Measurements from ENCODE around the gene TEX2. TPM values are rescaled to one million over a fixed set of nuclear protein-coding genes. Genes with fewer than 3 reads are reported as not detected.
"Not testable (repeated sequence)": the region's sequence is repeated elsewhere in the genome, so short reads cannot be mapped to it uniquely, and the experiment has no call there.

Gene TEX2
- total RNA-seq, 2 experiments from 2014 or later = 18.5 to 19.8 TPM

DNA sequence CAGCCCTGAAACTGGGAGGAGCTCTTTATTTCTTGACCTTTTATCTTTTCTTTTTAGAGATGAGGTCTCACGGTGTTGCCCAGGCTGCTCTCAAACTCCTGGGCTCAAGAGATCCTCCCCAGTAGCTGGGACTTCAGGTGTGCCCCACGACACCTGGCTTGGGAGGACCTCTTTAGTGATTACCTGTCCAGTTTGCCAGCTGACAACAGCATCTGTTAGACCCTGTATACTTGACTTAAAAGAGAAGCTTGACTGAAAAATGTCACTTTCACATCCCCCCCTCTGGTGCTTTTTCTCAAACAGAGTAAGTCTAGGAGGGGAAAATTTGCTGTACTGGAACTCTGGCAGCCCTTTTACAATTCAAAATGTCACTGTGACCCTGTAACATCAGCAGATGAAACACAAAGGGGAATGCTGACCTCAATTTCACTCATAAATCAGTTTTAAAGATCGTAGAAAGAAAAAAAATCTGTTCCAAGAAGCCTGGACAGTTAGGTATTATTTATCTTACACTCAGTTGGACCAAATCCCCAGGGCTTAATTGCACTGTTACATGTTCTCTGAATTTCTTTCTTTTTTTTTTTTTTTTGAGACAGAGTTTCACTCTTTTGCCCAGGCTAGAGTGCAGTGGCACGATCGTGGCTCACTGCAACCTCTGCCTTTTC is 131.3 kb downstream of the TEX2 start:
- Mint-ChIP-seq H3K4me3 (no peak overlapping the region), H3K27me3 (no peaks in the 10 kb centered on the region), H3K27ac (peak overlapping the region; percentile 91), H3K4me1 (peaks cover 31% of the 10 kb centered on the region), H3K36me3 (no peaks in the 10 kb centered on the region), H3K9me3 (no peaks in the 10 kb centered on the region)
- no peak for DNase-seq

DNA sequence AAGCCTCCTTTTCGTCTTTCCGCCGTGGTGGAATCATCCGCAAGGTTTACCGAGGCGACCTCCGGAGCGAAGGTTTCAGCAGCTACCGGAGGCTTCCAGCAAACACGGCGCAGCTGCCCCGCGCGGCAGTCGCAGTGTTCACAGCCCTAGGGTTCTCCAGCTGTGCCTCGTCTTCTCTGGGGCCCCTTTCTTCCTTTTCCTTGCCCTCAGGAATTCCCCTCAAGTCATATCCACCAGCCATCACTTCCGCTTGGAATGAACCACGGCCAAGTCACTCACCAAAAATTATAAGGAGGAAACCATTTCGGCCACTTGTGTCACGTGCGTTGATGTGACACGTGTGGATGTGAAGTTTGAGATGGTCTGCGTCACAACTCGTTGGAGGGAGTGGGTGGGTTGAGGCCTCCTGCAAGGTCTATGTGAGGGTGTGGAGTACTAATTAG is 132.5 kb downstream of the TEX2 start:
- no peak for DNase-seq
- H3K9me3 Mint-ChIP-seq = no peaks in the 10 kb centered on the region
- H3K27me3 Mint-ChIP-seq = no peaks in the 10 kb centered on the region
- peak overlapping the region; percentile 91 for H3K27ac Mint-ChIP-seq
- no peaks in the 10 kb centered on the region for H3K36me3 Mint-ChIP-seq
- peaks cover 40% of the 10 kb centered on the region for H3K4me1 Mint-ChIP-seq
- H3K4me3 Mint-ChIP-seq = peak overlapping the region; percentile 80

DNA sequence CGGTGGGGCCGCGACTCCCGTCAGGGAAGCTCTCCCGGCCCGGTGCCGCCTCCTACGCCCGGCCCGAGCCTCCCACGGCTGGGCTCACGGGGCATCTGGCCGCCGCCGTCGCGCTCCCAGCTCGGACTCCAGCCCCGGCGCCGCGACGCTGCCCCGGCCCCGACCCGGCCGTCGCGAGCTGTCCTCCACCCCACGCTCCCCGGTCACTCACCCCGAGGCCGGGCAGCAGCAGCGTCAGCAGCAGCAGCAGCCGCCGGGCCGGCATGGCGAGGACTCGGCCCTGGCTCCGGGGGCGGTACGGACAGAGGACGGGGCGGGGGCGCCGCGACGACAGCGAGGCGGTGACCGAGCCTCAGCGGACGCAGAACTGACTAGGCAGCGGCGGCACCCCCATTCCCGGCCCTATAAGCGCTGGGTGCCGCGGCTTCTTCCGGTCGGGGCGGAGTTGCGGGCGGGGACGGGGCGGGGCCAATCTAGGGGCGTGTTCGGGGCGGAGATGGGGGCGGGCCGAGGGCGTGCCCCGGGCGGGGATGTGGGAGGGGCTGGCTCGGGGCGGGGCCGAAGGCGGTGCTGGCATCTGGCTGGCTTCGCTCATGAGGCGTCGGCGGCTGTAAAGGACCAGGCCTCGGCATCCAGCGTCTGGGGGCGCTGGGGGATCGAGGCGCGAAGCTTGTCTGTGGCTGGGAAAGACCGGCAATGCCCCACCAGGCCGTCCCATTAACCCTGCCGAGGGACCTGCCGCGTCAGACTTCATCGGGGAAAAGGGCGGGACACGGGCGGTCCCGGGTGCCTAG is 133.1 kb downstream of the TEX2 start, which contains the start of gene ERN1:
TSS of gene ERN1 (minus strand) at position 380 of the 794 bp plus-strand sequence. CDS start at position 265, 115 bp downstream.
- Mint-ChIP-seq H3K36me3 (no peaks in the 10 kb centered on the region), H3K27me3 (no peaks in the 10 kb centered on the region), H3K4me1 (peaks cover 40% of the 10 kb centered on the region), H3K27ac (peak within 1 kb of the TSS; percentile 91), H3K9me3 (no peaks in the 10 kb centered on the region), H3K4me3 (peak within 1 kb of the TSS; percentile 80)
- DNase-seq = peak; percentile 87

DNA sequence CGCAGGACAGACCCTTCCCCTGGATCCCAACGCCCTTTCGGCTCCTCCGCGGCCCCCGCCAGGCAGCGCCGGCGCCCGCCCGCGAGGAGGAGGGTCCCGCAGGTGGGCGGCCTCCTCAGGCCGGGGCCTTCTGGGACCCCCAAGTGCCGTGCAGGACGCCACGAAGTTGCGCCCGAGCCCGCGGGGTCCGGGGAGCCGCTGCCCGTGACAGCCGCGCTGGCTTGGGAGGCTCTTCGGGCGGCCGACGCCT is 133.6 kb downstream of the TEX2 start:
- H3K9me3 Mint-ChIP-seq = no peaks in the 10 kb centered on the region
- peaks cover 40% of the 10 kb centered on the region for H3K4me1 Mint-ChIP-seq
- no peaks in the 10 kb centered on the region for H3K27me3 Mint-ChIP-seq
- H3K27ac Mint-ChIP-seq = no peak overlapping the region
- H3K36me3 Mint-ChIP-seq = peaks cover 4% of the 10 kb centered on the region
- DNase-seq = no peak
- H3K4me3 Mint-ChIP-seq = peak overlapping the region; percentile 78

DNA sequence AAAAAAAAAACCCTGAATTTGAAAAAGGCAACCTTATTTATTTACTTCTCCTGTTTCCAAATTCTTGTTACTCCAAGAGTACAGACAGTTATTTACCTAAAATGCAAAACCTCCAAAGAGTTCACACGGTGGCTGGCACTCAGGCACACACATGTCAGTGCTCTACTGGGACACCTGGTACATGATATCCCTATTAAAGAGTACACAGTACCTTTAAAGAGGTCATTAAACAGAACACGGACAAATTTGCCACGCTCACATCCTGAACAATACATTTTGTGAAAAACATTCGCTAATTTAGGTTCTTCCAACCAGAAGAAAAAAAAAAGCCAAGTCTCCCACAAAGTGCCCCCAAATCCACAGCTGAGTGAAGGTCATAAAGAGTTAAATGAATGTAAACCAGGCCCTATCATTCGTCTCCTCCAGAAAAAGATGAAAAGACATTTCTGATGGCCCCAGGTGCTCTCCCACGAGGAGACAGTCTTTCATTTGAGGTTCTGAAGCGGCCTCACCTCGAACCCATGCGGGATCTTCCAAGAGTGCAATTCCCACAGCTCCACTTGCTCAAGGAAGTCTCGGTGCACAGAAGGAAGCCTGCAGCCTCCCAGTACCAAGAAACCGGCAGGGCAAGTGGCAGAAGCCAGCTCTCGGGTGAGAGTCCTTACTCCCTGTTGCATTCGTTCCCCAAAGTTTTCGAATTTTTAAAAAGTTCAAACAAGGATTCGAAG is 134.1 kb downstream of the TEX2 start:
- Mint-ChIP-seq H3K4me1 (peaks cover 40% of the 10 kb centered on the region), H3K9me3 (no peaks in the 10 kb centered on the region), H3K4me3 (peak overlapping the region; percentile 78), H3K27ac (no peak overlapping the region), H3K27me3 (no peaks in the 10 kb centered on the region), H3K36me3 (peaks cover 7% of the 10 kb centered on the region)
- no peak for DNase-seq

DNA sequence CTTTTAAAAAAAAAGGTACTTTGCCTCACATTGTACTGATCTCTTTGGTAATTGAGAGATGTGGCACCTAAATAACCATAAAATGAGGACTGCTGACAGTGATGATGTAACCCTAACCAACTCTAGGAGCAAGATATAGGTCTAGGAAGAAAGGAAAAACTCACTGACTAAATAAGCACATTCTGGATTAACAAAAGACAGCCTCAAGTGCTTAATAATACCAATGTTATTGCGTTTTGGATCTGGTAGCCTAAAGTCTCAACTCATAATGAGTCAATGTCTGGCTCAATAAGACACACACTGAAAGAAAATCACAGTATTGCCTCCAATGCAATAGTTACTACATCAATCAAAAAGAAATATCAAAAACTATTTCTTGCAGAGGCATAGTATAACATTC is 136.1 kb downstream of the TEX2 start:
- H3K36me3 Mint-ChIP-seq = peaks cover 8% of the 10 kb centered on the region
- H3K27me3 Mint-ChIP-seq = no peaks in the 10 kb centered on the region
- H3K4me1 Mint-ChIP-seq = peaks cover 41% of the 10 kb centered on the region
- H3K27ac Mint-ChIP-seq = no peak overlapping the region
- no peaks in the 10 kb centered on the region for H3K9me3 Mint-ChIP-seq
- DNase-seq = no peak
- H3K4me3 Mint-ChIP-seq = no peak overlapping the region

DNA sequence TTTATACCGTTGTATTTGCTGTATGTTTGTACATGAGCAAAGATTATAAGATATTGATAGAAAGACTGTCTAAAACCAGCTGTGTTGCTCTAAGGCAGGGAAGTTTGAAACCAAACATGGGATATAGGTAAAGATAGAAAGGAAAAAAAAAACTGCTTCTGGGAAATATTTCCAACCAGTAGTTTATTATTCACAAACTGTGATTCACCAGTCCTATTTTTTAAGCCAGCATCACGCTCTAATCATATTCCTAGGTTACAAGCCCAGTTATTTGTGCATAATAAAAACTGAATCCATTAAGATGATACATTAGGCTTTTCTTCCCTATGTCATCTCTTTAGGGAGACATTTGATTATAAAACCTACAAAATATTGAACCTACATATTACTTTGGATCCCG is 137.1 kb downstream of the TEX2 start:
- no peak overlapping the region for H3K27ac Mint-ChIP-seq
- peaks cover 10% of the 10 kb centered on the region for H3K36me3 Mint-ChIP-seq
- H3K4me1 Mint-ChIP-seq = peaks cover 36% of the 10 kb centered on the region
- no peak for DNase-seq
- no peaks in the 10 kb centered on the region for H3K27me3 Mint-ChIP-seq
- no peaks in the 10 kb centered on the region for H3K9me3 Mint-ChIP-seq
- H3K4me3 Mint-ChIP-seq = no peak overlapping the region

DNA sequence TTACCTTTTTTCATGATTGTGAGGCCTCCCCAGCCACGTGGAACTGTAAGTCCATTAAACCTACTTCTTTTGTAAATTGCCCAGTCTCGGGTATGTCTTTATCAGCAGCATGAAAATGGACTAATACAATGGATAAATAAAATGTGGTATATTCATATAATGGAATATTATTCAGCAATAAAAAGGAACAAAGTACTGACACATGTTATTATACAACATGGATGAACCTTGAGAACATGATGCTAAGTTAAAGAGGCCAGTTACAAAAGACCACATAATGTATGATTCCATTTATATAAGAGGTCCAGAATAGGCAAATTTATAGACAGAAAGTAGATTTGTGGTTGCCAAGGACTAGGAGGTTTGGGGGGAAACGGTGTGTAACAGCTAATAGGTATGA is 138.5 kb downstream of the TEX2 start:
- H3K27ac Mint-ChIP-seq = no peak overlapping the region
- DNase-seq = no peak
- no peaks in the 10 kb centered on the region for H3K27me3 Mint-ChIP-seq
- no peak overlapping the region for H3K4me3 Mint-ChIP-seq
- H3K36me3 Mint-ChIP-seq = peaks cover 12% of the 10 kb centered on the region
- no peaks in the 10 kb centered on the region for H3K9me3 Mint-ChIP-seq
- peaks cover 41% of the 10 kb centered on the region for H3K4me1 Mint-ChIP-seq

DNA sequence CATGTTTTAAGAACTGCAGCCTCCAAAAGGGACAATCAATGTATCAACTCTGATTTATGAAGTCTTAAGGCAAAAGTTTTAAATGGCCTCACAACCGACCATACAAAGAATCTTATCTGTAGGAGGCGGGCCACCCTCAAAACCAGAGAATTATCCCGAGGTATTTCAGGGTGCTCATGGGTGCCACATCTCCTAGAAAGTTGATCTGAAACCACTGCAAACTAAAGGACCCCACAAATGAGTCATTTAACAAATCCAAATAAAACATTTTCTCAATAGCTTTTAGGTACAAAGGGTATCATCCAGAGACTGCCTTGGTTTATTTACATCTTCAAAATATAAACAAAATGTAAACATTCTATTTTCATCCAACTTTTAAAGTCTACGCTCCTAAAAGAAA is 139.9 kb downstream of the TEX2 start:
- no peak overlapping the region for H3K4me3 Mint-ChIP-seq
- no peak overlapping the region for H3K27ac Mint-ChIP-seq
- DNase-seq = no peak
- no peaks in the 10 kb centered on the region for H3K9me3 Mint-ChIP-seq
- no peaks in the 10 kb centered on the region for H3K27me3 Mint-ChIP-seq
- H3K36me3 Mint-ChIP-seq = peaks cover 12% of the 10 kb centered on the region
- peaks cover 32% of the 10 kb centered on the region for H3K4me1 Mint-ChIP-seq

DNA sequence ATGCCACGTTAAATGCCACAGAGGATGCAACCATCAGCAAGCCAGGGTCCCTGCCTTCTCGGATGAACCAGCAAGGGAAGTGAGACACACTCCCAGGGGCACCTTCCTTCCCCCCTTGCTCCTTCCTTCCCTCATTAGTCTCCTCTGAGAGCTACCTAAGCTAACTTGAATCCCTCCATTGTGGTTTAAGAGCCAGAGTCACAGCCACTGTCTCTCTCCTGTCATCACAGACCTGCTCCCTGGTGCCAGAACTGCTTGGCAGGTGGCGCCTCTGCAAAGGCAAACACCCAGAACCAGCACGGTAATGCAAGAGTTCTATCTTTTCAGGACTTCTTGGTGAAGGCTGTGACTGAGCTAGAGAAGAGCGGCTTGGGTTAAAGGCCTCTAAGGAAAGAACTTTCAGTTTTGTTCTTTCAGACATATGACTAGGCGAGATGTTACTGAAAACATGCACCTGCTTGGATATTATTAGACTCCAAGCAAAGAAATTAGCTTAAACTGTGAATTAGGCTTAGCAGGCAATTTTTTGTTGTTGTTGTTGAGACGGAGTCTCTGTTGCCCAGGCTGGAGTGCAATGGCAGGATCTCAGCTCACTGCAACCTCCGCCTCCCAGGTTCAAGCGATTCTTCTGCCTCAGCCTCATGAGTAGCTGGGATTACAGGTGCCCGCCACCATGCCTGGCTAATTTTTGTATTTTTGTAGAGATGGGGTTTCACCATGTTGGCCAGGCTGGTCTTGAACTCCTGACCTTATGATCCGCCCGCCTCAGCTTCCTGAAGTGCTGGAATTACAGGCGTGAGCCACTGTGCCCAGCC is 141.9 kb downstream of the TEX2 start:
- H3K27ac Mint-ChIP-seq = peak overlapping the region; percentile 9
- peaks cover 12% of the 10 kb centered on the region for H3K36me3 Mint-ChIP-seq
- not testable (repeated sequence) for DNase-seq, H3K9me3 Mint-ChIP-seq, H3K4me3 Mint-ChIP-seq, H3K27me3 Mint-ChIP-seq
- H3K4me1 Mint-ChIP-seq = peaks cover 32% of the 10 kb centered on the region

DNA sequence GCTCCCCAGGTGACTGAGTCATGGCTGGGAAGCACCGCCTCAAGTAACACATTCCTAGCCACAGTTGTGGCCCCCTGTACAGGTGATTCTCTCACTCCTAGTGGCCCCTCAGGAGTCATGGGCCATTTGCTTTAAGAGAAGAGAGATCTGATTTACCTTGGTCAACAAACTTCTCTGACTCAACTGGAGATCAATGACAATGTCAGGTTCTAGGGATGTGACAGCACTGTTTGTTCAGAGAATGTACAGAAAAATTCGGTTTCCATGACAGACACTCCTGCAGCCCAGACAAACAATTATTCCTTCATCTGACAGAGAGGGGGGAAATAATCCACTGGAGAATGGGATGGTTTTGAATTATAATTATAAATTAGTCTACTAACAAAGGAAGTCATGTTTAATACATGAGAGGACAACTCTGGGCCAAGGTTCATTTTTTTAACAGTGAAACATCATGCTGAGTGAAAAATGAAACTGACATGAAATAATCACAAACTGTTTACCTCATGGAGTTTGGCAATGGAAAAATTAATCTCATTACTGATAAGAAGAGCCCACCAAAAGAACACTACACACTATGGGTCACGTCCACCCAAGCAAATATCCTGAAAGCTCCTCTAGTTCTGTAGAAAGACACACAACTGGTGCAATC is 142.8 kb downstream of the TEX2 start:
- no peak overlapping the region for H3K4me3 Mint-ChIP-seq
- peak overlapping the region; percentile 9 for H3K27ac Mint-ChIP-seq
- H3K27me3 Mint-ChIP-seq = no peaks in the 10 kb centered on the region
- no peak for DNase-seq
- no peaks in the 10 kb centered on the region for H3K9me3 Mint-ChIP-seq
- H3K36me3 Mint-ChIP-seq = peaks cover 12% of the 10 kb centered on the region
- H3K4me1 Mint-ChIP-seq = peaks cover 35% of the 10 kb centered on the region

DNA sequence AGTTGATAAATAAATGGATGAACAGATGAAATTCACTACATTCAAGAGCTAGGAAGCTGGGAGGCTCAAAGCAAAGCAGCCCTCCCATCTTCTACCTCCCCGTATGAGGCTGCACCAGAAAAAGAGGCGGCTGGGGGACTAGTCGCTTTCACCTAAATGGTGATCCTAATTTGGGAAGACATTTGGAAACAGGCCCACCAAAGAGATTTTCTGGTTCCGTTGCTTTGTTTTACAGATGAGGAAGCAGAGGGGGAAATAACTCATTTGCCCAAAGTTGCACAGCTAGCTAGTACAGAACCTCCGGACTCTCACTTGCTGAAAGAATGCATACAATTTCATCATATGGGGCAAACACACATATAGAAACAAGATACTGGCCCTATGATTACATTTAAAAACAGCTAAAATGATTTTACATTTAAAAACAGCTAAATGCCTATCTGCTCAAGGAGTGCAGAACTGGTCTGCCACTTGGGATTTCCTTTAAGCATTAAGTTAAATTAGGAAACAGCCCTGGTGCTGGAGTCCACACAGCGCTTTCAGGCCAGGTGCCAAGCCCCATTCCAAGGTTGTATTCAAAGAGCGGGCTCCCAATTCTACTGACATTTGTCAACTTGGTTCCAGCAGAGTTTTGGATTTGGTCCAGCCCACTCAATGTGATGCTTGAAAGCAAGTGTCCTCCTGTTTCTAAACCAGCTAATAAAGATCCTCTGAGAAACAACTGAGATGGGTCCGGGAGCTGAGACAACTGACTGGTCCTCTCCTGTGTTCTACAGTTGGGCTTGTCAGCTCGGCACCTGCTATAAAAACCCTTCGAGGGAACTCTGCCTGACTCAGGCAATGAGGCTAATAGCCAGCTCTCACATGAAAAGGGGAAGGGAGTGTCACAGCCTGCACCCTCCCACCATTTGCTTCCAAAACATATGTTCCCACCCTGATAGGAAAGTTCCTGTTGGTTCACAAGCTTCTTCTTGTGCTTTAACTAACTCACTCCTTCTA is 144.8 kb downstream of the TEX2 start:
- H3K36me3 Mint-ChIP-seq = peaks cover 8% of the 10 kb centered on the region
- no peak overlapping the region for H3K27ac Mint-ChIP-seq
- peaks cover 35% of the 10 kb centered on the region for H3K4me1 Mint-ChIP-seq
- no peak overlapping the region for H3K4me3 Mint-ChIP-seq
- no peaks in the 10 kb centered on the region for H3K9me3 Mint-ChIP-seq
- no peaks in the 10 kb centered on the region for H3K27me3 Mint-ChIP-seq
- no peak for DNase-seq

DNA sequence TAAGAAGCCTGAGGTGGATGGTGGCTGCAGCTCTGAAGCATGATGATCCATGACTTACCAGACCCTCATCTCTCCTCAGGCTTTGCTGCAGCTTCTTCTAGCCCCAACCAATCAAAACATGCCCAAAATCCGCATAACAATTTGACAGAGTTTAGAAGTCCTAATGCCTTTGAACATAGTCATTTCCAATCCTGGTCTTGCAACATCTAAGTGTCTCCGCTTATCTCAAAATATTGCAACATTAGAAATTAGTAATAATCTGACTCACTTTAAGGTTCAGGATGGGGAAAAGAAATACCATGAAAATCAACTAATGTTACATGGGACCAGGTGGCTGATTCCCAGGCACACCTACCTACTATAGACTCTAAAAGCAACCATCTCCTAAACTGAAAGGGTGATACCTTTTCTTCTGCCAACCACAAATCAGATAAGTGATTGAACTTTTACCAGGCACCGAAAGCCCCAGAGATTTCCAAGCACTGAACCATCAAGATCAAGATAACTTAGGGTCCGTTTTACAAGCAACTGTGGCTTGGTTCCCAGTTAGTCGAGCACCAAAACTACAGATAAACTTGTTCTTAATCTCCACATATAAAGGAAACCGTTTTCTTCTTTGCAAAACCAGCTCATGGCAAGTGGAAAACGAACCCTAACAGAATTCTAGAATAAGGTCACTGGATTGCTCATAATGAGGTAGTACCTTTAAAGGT is 147.1 kb downstream of the TEX2 start:
- Mint-ChIP-seq H3K36me3 (peaks cover 6% of the 10 kb centered on the region), H3K4me3 (no peak overlapping the region), H3K4me1 (peaks cover 30% of the 10 kb centered on the region), H3K27ac (peak overlapping the region; percentile 61), H3K27me3 (no peaks in the 10 kb centered on the region), H3K9me3 (no peaks in the 10 kb centered on the region)
- DNase-seq = no peak

All from activated naive CD8-positive, alpha-beta T cell treated with anti-CD3 and anti-CD28 coated beads for 36 hours (primary cell).